ENCODE data around the gene TNRC18.

Gene TNRC18

GRCh38 chr7:5380350-5381070 lies 43.1 kb downstream of the TNRC18 start:
- Histone ChIP-seq H3K4me1 (ENCODE audit: control insufficient read depth, insufficient read depth, low read length) (peaks cover 18% of the 10 kb centered on the region), H3K36me3 (ENCODE audit: control insufficient read depth in 2 of 2, insufficient read depth in 1 of 2, low read length in 2 of 2) (peaks cover 0 to 7% of the 10 kb centered on the region in 2 experiments; a peak in 2 of 3 replicates), H3K9me3 (ENCODE audit: control insufficient read depth, insufficient read depth, low read depth, low read length) (no peaks in the 10 kb centered on the region), H3K27ac (ENCODE audit: extremely low read depth, low read depth, low read length) (no peak overlapping the region), H3K4me3 (ENCODE audit: low read depth, low read length) (no peak overlapping the region)
- TF ChIP-seq YY1 (tag by site-specific recombination; IDR thresholded peaks at IDR 0.05) (no peak), ZNF707 (tag by site-specific recombination; IDR thresholded peaks at IDR 0.05) (no peak), ZNF555 (tag by site-specific recombination; conservative IDR thresholded peaks at IDR 0.05) (no peak), ZNF133 (tag by site-specific recombination; IDR thresholded peaks at IDR 0.05) (no peak), GLIS2 (tag by site-specific recombination; IDR thresholded peaks at IDR 0.05) (peak; percentile 43; the same call in 1 of the 2 replicates), ZFHX2 (tag by site-specific recombination; conservative IDR thresholded peaks at IDR 0.05) (no peak)
- CTCF ChIA-PET, result no interaction called here
- POLR2A ChIA-PET, result no interaction called here

GRCh38 chr7:5379546-5379945 lies 44.1 kb downstream of the TNRC18 start:
- ChIA-PET CTCF (no interaction called here), POLR2A (no interaction called here)
- Histone ChIP-seq H3K27ac (ENCODE audit: extremely low read depth, low read depth, low read length) (no peak overlapping the region), H3K36me3 (ENCODE audit: control insufficient read depth in 2 of 2, insufficient read depth in 1 of 2, low read length in 2 of 2) (peaks cover 0 to 12% of the 10 kb centered on the region in 2 experiments; a peak in 2 of 3 replicates), H3K9me3 (ENCODE audit: control insufficient read depth, insufficient read depth, low read depth, low read length) (no peaks in the 10 kb centered on the region), H3K4me1 (ENCODE audit: control insufficient read depth, insufficient read depth, low read length) (peaks cover 17% of the 10 kb centered on the region), H3K4me3 (ENCODE audit: low read depth, low read length) (no peak overlapping the region)
- TF ChIP-seq ZNF341 (tag by site-specific recombination; IDR thresholded peaks at IDR 0.05; ENCODE audit: low read depth) (no peak), ZNF639 (tag by site-specific recombination; IDR thresholded peaks at IDR 0.05) (no peak), ZNF707 (tag by site-specific recombination; IDR thresholded peaks at IDR 0.05) (no peak), GLIS2 (tag by site-specific recombination; IDR thresholded peaks at IDR 0.05) (no peak), ZNF561 (tag by site-specific recombination; IDR thresholded peaks at IDR 0.05; ENCODE audit: borderline replicate concordance) (no peak), ZNF423 (tag by site-specific recombination; IDR thresholded peaks at IDR 0.05) (no peak), ZBTB8A (tag by site-specific recombination; IDR thresholded peaks at IDR 0.05) (no peak), ZNF324 (tag by site-specific recombination; IDR thresholded peaks at IDR 0.05) (no peak), ZNF19 (tag by site-specific recombination; IDR thresholded peaks at IDR 0.05; ENCODE audit: low read depth) (no peak), ZNF776 (tag by site-specific recombination; IDR thresholded peaks at IDR 0.05; ENCODE audit: borderline replicate concordance) (no peak), HOXA7 (CRISPR knock-in tag; IDR thresholded peaks at IDR 0.05; ENCODE audit: borderline replicate concordance) (no peak), ZNF530 (tag by site-specific recombination; IDR thresholded peaks at IDR 0.05; ENCODE audit: low read depth) (no peak), ZNF280D (tag by site-specific recombination; IDR thresholded peaks at IDR 0.05) (no peak)

- Histone ChIP-seq H3K9me3 (ENCODE audit: control insufficient read depth, insufficient read depth, low read depth, low read length) (no peaks in the 10 kb centered on the region), H3K27ac (ENCODE audit: extremely low read depth, low read depth, low read length) (no peak overlapping the region), H3K36me3 (ENCODE audit: control insufficient read depth in 2 of 2, insufficient read depth in 1 of 2, low read length in 2 of 2) (peaks cover 5 to 22% of the 10 kb centered on the region in 2 experiments; a peak in 2 of 3 replicates), H3K4me3 (ENCODE audit: low read depth, low read length) (no peak overlapping the region), H3K4me1 (ENCODE audit: control insufficient read depth, insufficient read depth, low read length) (peaks cover 9% of the 10 kb centered on the region)
- POLR2A ChIA-PET, result no interaction called here
- TF ChIP-seq ZIC2 (tag by site-specific recombination; IDR thresholded peaks at IDR 0.05) (no peak), ZSCAN18 (tag by site-specific recombination; IDR thresholded peaks at IDR 0.05) (no peak), GLIS2 (tag by site-specific recombination; IDR thresholded peaks at IDR 0.05) (peak; percentile 45; the same call in 1 of the 2 replicates), ZBTB8A (tag by site-specific recombination; IDR thresholded peaks at IDR 0.05) (no peak)
- CTCF ChIA-PET, result interaction anchor here (0.5 kb wide), 1 partner anchor 116 kb away, joined by 3 read pairs; no protein-coding TSS in a partner anchor
These were observed 45.8 kb downstream of the TNRC18 start for GRCh38 chr7:5377816-5378215.

All from HEK293 (cell line).